ENCODE results near the gene TOR3A. TPM values are rescaled to one million over a fixed set of nuclear protein-coding genes. Genes with fewer than 3 reads are reported as not detected.
A peak's percentile ranks its signal among the peaks of the same experiment; 100 is the strongest.

Gene TOR3A
- polyA plus RNA-seq, 1 experiment = 16.8 TPM

- CTCF ChIA-PET = interaction anchor here (0.8 to 2.9 kb wide), 2 partner anchors 12 to 808 kb away, joined by 3 to 18 read pairs; no protein-coding TSS in a partner anchor
- POLR2A ChIA-PET = no interaction called here
- DNase-seq (ENCODE audit: low read depth, low spot score) = no peak
- Histone ChIP-seq H3K9me3 (ENCODE audit: control insufficient read depth, insufficient read depth, low read length) (no peaks in the 10 kb centered on the region), H3K4me3 (ENCODE audit: low read depth, low read length) (no peak overlapping the region), H3K27me3 (ENCODE audit: control insufficient read depth, insufficient read depth, low read length) (no peaks in the 10 kb centered on the region), H3K27ac (ENCODE audit: low read depth, low read length) (no peak overlapping the region)
- no peak for TF ChIP-seq CTCF (IDR thresholded peaks at IDR 0.05; ENCODE audit: low read depth, low read length)
These were observed 26.1 kb downstream of the TOR3A start for GRCh38 chr1:179107706-179108629.

GRCh38 chr1:179108644-179109043 is 26.8 kb downstream of the TOR3A start:
- Histone ChIP-seq H3K27ac (ENCODE audit: low read depth, low read length) (peak overlapping the region; percentile 2), H3K9me3 (ENCODE audit: control insufficient read depth, insufficient read depth, low read length) (no peaks in the 10 kb centered on the region), H3K4me3 (ENCODE audit: low read depth, low read length) (no peak overlapping the region), H3K27me3 (ENCODE audit: control insufficient read depth, insufficient read depth, low read length) (no peaks in the 10 kb centered on the region)
- POLR2A ChIA-PET = no interaction called here
- TF ChIP-seq CTCF (IDR thresholded peaks at IDR 0.05; ENCODE audit: low read depth, low read length) = no peak
- DNase-seq (ENCODE audit: low read depth, low spot score) = no peak
- CTCF ChIA-PET = interaction anchor here (0.8 to 2.9 kb wide), 2 partner anchors 12 to 809 kb away, joined by 3 to 18 read pairs; no protein-coding TSS in a partner anchor

- TF ChIP-seq CTCF (IDR thresholded peaks at IDR 0.05; ENCODE audit: low read depth, low read length) = no peak
- ChIA-PET CTCF (interaction anchor here (1.7 kb wide), 1 partner anchor 9 kb away, joined by 4 read pairs; no protein-coding TSS in a partner anchor), POLR2A (no interaction called here)
These were observed 33.3 kb downstream of the TOR3A start for GRCh38 chr1:179115181-179115580.

GRCh38 chr1:179119513-179119912 is 37.6 kb downstream of the TOR3A start:
- no peak for TF ChIP-seq CTCF (IDR thresholded peaks at IDR 0.05; ENCODE audit: low read depth, low read length)
- H3K27me3 ChIP-seq (ENCODE audit: control insufficient read depth, insufficient read depth, low read length) = no peaks in the 10 kb centered on the region
- H3K9me3 ChIP-seq (ENCODE audit: control insufficient read depth, insufficient read depth, low read length) = no peaks in the 10 kb centered on the region
- CTCF ChIA-PET = interaction anchor here (1.9 to 2.9 kb wide), 11 partner anchors 12 to 249 kb away, joined by 4 to 33 read pairs (median 12); no protein-coding TSS in a partner anchor
- H3K4me3 ChIP-seq (ENCODE audit: low read depth, low read length) = no peak overlapping the region
- no peak for DNase-seq (ENCODE audit: low read depth, low spot score)
- no peak overlapping the region for H3K27ac ChIP-seq (ENCODE audit: low read depth, low read length)
- POLR2A ChIA-PET = interaction anchor here (0.6 kb wide), 1 partner anchor 43 kb away, joined by 3 read pairs; no protein-coding TSS in a partner anchor

More at GRCh38 chr1:179115181-179115580, 33.3 kb downstream of the TOR3A start:
- DNase-seq (ENCODE audit: low read depth, low spot score) = no peak
- Histone ChIP-seq H3K9me3 (ENCODE audit: control insufficient read depth, insufficient read depth, low read length) (no peaks in the 10 kb centered on the region), H3K27me3 (ENCODE audit: control insufficient read depth, insufficient read depth, low read length) (no peaks in the 10 kb centered on the region), H3K4me3 (ENCODE audit: low read depth, low read length) (no peak overlapping the region), H3K27ac (ENCODE audit: low read depth, low read length) (no peak overlapping the region)

GRCh38 chr1:179120736-179121135 is 38.9 kb downstream of the TOR3A start:
- H3K27me3 ChIP-seq (ENCODE audit: control insufficient read depth, insufficient read depth, low read length) = no peaks in the 10 kb centered on the region
- POLR2A ChIA-PET = no interaction called here
- CTCF ChIA-PET = interaction anchor here (0.7 to 2.9 kb wide), 39 partner anchors 8 to 584 kb away, joined by 3 to 33 read pairs (median 5); partner anchors contain the start of gene SOAT1
- no peak overlapping the region for H3K27ac ChIP-seq (ENCODE audit: low read depth, low read length)
- no peak overlapping the region for H3K4me3 ChIP-seq (ENCODE audit: low read depth, low read length)
- TF ChIP-seq CTCF (IDR thresholded peaks at IDR 0.05; ENCODE audit: low read depth, low read length) = no peak
- no peaks in the 10 kb centered on the region for H3K9me3 ChIP-seq (ENCODE audit: control insufficient read depth, insufficient read depth, low read length)
- no peak for DNase-seq (ENCODE audit: low read depth, low spot score)
